GM19397 (cell line): ENCODE data around the gene PLXNA1.

Source experiments
- ATAC-seq: cut with Tn5 transposase; IDR thresholded peaks from one replicate; pipeline ENCODE4 v1.9.1; 2021; ENCODE audit warnings: mild to moderate bottlenecking, moderate library complexity; ENCODE audit not compliant: unreplicated experiment

Gene PLXNA1

DNA sequence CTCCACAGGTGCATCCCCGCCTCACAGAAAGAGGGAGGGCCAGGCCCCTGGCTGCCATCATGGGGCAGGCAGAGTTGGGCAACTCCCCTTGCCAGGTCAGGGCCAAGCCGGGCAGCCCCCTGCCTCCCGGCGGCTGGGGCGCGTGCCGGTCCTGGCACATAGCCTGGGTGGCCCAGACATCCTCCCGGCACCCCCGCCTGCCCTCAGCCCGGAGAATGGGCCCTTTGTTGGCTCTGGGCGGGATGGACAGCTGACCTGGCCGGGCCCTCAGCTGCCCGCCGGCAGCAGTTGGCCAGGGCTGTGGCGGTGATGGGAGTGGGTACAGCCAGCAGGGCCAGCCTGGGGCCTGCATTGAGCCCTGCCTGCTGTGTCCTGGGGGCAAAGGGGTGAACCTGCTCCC, 16.5 kb downstream of the PLXNA1 start:
- no peak for ATAC-seq

DNA sequence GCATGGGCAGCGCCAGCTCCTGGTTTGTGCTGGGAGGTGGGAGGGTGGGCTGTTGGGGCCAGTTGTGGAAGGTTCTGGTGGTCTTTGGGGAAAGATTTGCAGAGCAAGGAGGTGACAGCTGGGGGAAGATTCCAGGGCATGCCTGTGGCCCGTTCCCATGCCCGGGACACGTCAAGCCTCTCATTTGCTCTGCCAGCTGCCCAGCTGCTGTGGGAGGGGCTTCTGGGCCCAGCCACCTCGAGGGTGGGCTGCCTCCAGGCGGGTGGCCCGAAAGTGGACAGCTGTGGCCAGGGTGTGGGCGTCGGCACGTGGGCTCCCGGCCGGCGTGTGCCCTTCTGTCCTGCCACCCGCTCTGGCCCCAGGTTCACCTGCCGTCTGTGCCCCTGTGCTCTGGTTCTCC, 17.2 kb downstream of the PLXNA1 start:
- no peak for ATAC-seq

DNA sequence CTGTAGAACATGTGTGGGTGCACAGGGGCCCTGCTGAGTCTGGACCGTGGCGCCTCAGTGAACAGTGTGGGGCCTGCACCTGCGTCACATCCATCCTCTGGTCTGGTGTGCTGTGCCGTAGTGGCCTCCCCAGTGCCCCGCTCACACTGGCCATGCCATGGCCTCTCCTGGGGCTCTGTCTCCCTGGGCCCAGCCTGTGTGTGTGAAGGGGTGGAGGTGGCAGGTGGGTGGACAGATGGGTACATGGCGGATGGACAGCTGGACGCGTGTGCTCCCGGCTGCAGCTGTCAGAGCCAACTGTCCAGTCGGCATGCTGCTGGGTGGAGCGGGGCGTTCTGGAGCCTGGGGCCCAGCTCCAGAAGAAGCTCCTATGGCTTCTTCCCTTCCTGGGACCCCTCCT, 17.8 kb downstream of the PLXNA1 start:
- no peak for ATAC-seq

DNA sequence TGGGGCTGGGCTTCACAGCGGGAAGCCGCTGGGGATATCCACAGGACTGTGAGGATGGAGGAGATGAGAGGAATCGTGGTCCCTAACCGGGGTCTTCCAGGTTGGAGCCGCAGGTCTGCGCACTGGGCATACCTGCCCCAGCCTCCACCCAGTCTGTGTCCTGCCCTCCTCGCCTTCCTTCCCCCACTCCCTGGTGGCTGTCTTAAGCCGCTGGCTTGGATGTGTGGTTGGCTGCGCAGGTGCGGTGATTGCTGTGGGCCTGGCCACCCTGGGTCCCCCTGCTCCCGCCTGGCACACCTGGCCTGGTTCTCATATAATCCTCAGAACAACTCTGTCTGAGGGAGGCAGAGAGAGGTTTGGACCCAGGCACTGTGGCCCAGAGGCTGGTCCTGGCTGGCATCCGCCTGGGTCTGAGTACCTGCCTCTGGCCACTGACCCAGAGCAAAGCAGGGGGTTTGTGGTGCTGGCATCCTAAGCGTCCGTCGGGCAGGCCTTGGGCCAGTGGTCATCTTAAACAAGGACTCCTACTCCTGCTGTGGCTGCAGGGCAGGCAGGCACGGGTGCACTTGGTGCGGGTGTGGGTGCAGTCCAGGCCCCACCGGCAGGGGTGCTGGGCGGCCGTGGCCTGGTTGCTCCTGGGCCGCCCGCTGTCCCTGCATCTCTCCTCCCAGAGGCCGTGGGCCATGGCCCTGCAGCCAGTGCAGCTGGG, 18.7 kb downstream of the PLXNA1 start:
- no peak for ATAC-seq

DNA sequence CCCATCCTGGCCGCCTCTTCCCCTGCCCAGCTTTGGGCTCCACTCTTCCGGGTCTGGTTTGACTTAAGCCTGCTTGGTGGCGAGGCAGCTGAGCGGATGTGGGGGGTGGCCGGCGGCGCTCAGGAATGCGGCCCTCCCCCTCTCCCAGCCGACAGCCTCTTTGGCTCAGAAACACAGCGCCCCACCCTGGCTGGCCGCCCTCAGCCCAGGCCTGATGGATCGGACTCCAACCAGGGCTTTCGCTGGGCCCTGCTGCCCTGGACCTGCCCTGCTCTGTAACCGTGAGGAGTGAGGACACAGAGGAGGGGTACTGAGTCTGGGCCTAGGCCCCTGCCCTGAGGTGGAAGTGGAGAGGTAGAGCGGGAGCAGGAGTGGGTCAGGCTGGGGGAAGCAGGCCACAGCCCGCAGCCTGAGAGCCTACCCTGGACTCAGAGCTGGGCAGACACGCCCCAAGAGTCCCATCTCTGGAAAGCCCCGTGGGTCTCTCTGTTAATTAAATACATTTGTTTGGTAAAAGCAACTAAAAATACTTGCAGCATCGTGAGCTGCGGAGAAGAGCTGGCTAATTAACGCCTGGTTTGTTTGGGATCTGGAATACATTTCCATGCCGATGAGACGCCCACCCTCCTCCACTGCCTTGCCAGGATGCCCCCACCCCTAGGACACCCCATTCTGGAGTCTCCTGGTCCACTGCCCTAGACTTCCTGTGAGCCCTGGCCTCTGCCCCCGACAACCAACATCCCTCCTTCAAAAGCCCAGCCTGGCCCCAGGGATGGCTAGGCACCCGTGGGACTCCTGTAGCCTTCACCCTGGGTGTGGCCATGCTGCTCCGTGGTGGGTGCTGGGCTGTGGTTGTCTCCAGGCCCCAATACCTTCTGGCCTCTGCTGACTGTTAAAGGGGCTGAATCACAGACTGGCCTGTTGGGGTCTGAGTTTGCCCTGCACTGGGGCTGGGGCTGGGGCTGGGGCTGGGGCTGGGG, 19.6 kb downstream of the PLXNA1 start:
- ATAC-seq: no peak

DNA sequence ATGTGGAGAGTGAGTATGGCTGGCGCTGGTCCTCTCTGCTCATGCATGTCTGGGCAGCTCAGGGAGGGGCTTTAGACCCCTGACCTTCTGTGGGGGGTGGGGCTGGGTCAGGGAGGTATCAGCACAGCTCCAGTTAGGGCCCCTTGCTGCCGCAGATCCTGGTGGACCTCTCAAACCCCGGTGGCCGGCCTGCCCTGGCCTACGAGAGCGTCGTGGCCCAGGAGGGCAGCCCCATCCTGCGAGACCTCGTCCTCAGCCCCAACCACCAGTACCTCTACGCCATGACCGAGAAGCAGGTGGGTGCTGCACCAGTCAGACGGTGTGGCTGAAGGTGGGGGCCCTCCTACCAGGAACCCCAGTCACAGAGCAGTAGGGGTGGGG, 20.2 kb downstream of the PLXNA1 start:
- no peak for ATAC-seq

DNA sequence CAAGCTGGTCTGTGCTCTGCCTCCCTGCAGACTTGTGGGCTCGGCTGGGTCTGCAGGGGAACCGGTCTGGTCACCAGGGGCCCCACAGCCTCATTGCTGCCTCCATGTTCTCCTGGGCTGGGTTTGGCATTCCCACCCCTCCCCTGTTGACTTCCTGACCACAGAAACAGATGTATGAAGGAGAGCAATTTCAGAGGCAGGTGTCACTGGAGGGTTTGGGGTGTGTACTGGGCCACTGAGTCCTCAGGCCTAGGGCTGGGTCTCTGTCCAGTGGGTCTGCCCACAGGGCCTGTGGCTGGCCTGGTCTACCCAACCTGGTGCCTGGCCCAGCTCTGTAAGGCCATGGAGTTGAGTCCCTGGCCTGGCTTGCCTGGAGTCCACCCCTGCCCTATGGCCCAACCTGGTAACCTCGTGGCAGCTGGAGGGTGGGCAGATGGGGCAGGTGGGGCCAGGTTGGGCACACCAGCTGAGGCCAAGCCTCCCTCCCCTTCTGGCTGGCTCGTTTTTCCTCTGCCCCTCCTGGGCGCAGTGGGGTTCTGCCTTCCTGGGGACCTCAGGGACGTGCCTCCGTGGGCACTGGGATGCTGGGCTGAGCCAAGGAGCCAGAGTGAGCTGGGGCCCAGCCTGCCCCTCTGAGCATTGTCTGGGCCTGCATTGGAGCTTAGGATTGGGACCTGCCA, 20.8 kb downstream of the PLXNA1 start:
- no peak for ATAC-seq

DNA sequence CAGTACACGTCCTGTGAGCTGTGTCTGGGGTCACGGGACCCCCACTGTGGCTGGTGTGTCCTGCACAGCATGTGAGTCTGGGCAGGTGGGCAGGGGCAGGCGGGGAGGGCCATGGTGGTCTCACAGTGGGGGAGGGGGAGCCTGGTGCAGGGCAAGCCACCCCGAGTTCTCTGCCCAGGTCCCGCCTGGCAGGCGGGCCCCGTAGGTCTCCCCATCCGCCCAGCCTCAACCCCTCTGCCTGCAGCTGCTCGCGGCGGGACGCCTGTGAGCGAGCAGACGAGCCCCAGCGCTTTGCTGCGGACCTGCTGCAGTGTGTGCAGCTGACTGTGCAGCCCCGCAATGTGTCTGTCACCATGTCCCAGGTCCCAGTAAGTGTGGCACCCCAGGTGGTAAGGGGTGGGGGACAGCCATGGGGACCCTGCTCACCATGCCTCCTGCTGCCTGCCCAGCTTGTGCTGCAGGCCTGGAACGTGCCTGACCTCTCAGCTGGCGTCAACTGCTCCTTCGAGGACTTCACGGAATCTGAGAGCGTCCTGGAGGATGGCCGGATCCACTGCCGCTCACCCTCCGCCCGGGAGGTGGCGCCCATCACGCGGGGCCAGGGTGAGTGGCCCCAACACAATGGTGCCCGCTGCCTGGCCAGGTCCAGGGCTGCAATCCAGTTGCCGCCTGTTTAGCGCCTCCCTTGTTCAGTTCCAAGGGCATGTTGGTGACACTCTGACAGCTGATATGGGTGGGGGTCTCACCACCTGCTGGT, 21.9 kb downstream of the PLXNA1 start:
- no peak for ATAC-seq

DNA sequence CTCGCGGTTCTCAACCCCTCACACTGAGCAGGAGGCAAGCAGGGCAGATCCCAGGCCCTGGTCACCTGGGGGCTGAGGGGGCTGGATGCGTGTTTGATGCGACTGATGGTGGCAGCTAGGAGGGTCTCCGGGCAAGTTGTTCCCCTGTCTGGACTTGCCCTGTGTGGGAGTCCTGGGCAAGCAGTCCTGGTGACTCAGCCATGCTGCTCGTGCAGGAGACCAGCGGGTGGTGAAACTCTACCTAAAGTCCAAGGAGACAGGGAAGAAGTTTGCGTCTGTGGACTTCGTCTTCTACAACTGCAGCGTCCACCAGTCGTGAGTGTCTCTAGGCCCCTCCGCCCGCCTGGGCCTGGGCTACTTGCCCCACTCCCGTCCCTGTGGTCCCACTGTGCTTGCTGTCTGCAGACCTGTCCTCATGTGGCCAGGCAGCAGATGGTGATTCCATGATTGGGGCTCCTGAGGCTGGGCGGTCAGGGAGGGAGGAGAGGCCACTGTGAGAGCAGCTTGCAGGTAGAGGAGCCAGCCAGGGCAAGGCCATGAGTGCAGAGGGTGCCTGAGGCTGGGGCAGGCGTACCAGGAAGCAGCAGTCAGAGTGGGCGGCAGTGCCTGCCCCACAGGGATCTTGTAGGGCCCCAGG, 23.1 kb downstream of the PLXNA1 start:
- no peak for ATAC-seq

DNA sequence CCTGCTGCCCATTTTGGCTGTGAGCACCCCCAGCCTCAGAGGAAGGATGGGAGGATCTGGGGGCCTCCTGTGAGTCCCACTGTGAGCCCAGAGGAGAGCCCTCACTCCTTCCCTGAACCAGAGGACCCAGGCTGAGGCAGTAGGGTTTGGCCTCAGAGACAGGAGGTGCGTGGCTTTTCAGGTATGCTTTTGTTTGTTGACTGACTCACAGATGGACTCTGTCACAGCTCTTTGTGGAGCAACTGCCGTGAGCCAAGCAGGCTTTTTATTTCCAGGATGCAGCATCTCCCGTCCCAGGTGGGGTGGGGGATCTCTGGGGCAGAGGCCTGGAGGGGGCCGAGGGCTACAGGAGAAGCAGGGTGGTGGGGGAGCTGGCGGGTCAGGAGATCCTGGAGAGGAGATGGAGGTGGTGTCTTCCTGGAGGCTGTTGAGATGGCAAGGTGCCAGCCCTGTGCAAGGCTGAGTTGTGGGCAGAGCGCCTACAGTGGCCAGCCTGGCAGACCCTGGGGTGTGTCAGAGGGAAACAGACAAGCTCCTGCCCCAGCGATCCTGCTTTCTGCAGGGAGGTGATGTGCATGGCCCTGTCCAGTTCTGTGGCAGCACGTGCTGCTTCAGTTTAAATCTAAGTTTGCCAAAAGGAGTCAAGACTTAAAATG, 24.0 kb downstream of the PLXNA1 start:
- no peak for ATAC-seq

DNA sequence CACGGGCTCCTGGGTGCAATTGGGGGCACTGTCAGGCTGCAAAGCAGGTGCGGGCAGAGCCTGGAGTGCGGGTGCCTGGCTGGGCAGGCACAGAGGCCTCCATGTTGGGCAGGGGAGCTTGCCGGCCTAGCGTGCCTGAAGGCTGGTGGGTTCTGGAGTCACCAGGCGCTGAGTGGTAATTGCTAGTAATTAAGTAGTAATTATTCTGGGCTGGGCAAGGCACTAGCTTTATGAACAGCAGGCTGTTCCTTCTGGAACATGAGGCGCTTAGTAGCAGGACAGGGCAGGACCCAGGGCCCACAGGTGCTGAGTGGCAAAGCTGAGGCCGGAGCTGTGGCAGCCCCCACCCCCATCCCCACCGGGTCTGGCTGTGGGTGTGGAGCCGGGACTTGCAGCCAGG, 25.3 kb downstream of the PLXNA1 start:
- no peak for ATAC-seq

DNA sequence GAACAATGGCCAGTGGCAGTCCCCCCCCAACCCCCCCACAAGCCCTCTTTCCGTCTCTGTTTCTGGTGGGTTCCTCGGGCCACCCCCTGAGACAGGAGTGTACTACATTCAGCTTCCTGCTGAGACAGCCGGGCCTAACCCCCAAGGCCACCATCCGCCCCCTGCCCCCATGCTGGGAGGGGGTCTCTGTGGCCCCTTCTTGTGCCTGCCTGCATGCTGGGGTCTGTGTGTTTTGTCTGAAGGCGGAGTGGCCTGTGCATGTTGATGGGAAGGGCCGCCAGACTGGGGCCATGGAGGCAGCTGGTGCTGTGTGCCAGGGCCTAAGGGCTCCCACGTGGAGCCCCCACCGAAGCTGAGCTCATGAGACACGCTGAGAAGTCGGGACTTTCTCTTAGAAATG, 26.6 kb downstream of the PLXNA1 start:
- no peak for ATAC-seq

DNA sequence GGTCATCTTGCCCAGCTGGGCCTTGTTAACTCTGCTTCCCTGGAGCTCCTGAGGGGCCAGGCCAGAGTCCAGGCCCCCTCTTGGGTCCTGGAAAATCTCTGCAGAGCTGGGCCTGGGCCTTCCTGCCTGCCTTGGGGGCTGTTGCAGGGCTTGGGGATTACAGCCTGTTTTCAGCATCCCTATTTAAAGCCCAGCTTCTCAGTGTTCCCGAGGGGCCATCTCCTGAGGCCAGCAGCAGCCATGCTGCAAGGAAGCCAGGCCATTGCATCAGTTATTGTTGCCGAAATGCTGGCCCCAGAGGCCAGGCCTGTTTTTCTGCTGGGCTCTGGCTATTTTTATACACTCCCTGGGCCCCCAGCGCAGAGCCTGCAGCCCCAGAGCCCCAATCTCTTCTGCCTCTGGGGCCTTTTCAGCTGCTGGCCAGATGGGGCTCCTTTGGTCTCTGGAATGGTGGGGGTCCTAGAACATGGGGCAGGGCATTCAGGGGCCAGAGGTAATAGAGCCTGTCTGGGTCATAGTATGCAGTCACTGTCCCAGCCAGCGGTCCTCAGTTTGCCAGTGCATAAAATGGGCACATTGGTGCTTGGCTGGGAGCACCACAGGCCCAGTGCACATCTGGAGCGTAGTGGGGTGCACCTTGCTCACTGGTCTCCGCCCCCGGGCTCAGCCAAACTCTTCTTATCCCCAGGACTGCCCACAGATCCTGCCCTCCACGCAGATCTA, 28.5 kb downstream of the PLXNA1 start:
- ATAC-seq: no peak

DNA sequence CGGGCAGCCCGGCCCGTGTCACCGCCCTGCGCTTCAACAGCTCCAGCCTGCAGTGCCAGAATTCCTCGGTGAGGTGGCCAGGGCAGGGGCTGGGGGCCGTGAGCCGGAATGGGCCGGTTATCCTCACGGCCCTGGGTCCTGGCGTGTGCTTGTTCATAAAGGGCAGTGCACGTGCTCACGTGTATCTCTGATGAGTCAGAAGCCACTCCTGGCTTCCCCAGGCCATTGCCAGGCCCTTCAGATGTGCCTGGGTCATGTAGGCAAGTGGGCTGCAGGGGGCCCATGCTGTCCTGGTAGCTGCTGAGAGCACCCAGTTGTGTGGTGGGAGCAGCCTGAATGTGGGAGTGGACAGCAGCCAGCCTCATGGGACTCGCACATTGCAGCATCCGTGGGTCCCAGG, 29.2 kb downstream of the PLXNA1 start:
- ATAC-seq: no peak

DNA sequence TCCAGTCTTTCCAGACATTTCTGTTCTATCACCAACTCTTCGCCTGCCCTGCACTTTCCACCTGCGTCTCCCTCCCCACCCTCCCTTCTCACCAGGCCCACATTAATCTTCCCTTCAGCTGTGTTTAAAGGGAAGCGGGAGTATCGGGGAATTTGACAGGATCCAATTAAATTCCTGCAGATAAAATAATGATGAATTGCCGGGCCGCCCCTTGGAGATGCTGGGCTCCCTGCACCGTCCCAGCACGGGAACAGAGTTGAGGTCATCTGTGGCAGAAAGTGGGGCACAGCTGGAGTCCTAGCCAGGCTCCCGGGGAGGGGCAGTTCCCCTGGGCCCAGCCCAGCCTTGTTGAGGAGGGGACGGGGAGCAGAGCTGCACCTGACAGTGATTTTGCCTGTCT, 30.3 kb downstream of the PLXNA1 start:
- ATAC-seq: no peak

DNA sequence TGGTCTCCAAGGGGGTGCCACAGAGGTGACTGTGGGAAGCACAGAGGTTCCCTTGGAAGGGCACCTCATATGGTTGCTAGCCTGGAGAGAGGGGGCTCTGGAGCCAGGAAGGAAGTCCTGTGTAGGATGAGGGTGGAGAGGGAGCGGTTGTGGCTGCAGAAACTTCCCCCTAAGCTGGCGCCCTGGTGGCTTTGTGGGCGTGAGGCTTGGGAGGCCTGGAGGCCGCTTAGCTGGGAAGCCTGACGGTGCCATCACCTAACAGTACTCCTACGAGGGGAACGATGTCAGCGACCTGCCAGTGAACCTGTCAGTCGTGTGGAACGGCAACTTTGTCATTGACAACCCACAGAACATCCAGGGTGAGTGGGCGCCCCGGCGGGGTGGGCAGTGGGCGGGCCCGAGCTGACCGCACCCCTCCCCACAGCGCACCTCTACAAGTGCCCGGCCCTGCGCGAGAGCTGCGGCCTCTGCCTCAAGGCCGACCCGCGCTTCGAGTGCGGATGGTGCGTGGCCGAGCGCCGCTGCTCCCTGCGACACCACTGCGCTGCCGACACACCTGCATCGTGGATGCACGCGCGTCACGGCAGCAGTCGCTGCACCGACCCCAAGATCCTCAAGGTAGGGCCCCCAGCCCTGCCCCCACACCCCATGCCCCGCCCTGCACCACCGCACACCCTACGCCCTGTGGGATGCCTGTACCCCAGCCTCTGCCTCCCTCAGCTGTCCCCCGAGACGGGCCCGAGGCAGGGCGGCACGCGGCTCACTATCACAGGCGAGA, 31.0 kb downstream of the PLXNA1 start:
- no peak for ATAC-seq

DNA sequence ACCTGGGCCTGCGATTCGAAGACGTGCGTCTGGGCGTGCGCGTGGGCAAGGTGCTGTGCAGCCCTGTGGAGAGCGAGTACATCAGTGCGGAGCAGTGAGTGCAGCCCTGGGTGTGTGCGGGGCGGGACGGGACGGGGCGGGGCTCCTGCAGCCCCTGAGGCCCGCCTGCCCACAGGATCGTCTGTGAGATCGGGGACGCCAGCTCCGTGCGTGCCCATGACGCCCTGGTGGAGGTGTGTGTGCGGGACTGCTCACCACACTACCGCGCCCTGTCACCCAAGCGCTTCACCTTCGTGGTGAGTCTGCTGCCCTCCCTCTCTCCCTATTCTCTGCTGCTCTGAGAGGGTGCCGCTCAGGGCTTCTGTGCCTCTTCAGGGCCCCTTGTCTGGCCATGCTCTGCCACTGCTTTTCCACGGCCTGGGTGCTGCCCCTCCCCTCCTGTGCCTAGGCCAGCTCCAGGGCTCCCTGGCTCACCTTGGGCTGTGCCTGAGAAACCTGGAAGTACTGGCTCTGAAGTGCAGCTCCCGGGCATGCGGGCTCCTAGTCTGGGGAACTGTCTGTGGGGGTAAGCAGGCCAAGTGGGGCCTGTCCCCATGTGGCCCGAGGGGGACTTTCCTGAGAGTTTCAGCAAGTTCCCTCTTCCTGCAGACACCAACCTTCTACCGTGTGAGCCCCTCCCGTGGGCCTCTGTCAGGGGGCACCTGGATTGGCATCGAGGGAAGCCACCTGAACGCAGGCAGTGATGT, 31.8 kb downstream of the PLXNA1 start:
- ATAC-seq: no peak
